Measurements from ENCODE around the gene MAFG.

The MAFG gene

DNA sequence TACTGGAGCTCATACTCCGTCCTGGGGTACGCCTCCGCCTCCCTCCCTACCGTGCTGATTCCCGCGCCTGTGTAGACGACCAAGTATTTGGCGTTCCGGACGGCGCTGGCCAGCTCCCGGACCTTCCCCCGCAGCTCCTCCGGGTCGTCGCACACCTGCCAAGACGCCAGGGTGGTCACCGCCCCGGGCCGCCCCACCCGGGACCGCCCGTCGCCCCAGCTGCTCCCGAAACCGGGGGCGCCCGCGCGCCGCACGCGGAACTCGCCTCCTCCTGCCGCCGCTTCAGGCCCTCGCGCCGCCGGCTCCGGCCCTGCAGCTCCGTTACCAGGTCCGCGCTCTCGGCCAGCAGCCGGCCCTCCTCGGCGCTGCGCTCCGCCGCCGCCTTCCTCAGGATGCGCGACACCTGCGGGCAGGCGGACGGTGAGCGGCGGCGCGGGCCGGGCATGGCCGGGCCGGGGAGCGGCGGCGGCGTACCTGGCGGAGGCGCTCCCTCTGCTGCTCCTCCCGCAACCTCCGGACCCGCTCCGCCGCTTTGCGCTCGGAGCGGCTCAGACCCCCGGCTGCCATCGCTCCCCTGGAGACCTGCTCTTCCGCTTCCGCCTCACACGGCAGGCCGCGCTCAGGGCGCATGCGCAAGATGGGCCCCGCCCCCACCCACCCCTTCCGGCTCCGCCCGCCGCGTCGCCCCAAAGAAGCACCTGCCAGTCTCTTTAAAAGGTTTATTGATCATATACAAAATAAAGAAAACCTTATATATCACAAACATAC lies 9.8 kb downstream of the MAFG start, which contains the start of gene SIRT7:
SIRT7 (minus strand) TSS at position 612 of the 768 bp plus-strand sequence; CDS start at position 567, 45 bp downstream.
- H3K4me3 ChIP-seq (ENCODE audit: low read length), result peak within 1 kb of the TSS; percentile 83
- TF ChIP-seq ZNF274 (IDR thresholded peaks at IDR 0.05; ENCODE audit: low read depth, low read length), result no peak

DNA sequence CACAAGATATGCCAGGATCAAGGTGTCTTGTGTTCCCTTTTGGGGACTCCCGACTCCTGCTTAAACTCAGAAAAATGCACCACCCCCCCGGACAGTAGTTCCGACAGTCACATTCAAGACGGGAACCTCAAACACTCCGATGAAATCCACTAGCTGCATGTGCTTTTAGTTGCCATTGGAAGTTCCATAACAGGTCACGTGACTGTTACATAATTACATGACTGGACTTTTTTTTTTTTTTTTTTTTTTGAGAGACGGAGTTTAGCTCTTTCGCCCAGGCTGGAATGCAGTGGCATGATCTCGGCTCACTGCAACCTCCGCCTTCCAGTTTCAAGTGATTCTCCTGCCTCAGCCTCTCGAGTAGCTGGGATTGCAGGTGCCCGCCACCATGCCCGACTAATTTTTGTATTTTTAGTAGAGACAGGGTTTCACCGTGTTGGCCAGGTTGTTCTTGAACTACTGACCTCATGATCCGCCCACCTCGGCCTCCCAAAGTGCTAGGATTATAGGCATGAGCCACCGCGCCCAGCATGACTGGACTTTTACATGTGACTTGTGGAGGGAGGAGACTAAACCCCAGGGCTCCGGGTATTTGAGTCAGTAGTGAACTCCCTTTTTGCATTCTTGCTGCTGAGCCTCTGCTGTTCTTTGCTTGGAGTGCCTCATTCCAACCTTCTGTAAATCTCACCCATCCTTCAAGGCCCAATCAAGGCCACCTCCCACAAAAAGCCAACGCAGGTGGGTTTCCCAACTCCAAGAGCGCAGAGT lies 11.1 kb downstream of the MAFG start:
- peak overlapping the region; percentile 83; the same call in 1 of the 2 replicates for H3K4me3 ChIP-seq (ENCODE audit: low read length)
- TF ChIP-seq ZNF274 (IDR thresholded peaks at IDR 0.05; ENCODE audit: low read depth, low read length), result no peak

DNA sequence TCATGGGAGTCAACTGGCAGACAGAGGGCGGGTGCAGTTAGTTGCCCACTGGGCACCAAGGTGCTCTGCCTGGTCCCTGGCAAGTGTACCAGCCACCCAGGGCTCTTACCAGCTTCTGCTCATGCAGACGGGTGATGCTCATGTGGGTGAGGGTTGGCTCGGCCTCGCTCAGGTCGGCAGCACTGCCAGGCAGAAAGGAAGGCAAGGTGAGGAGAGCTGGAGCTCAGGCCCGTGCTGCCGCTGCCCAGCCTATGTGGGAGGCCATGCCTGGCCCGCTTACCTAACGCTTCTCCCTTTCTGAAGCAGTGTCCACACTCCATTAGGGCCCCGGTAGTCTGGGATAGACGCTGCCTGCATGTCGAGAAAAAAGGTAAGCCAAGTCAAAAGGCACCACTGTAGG lies 12.2 kb downstream of the MAFG start:
- H3K4me3 ChIP-seq (ENCODE audit: low read length), result no peak overlapping the region
- no peak for TF ChIP-seq ZNF274 (IDR thresholded peaks at IDR 0.05; ENCODE audit: low read depth, low read length)

DNA sequence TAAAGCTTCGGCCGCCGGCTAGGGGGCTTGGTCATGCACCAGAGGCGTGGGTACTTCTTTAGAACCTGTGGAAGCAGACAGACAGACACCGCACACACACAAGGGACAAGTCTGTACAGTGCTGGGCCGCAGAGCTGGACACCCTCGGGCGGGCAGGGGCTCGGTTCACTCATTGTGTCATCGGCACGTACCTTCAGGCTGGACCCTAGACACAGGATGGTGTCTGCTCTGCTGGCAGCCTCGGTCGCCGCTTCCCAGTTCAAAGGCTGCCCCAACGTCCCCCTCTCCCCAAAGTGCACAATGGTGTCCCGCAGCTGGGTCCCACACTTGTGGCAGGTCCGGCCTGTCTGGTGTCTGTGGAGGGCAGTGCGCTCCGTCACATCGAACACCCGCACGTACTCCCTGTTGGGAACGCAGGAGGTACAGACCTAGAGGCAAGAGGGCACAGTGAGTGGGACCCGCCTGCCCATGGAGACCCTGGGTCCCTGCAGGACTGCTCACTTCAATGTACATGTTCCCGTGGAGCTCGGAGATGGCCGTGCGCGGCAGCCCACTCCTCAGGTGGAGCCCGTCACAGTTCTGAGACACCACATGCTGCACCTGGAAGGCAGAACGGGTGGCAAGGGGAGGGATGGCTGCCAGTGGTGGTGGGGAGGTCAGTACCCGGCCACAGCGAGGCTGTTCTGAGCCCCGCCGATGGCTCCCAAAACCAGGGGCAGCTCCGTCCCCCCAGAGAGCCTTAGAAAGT lies 13.3 kb downstream of the MAFG start:
- no peak for TF ChIP-seq ZNF274 (IDR thresholded peaks at IDR 0.05; ENCODE audit: low read depth, low read length)
- H3K4me3 ChIP-seq (ENCODE audit: low read length), result no peak overlapping the region

DNA sequence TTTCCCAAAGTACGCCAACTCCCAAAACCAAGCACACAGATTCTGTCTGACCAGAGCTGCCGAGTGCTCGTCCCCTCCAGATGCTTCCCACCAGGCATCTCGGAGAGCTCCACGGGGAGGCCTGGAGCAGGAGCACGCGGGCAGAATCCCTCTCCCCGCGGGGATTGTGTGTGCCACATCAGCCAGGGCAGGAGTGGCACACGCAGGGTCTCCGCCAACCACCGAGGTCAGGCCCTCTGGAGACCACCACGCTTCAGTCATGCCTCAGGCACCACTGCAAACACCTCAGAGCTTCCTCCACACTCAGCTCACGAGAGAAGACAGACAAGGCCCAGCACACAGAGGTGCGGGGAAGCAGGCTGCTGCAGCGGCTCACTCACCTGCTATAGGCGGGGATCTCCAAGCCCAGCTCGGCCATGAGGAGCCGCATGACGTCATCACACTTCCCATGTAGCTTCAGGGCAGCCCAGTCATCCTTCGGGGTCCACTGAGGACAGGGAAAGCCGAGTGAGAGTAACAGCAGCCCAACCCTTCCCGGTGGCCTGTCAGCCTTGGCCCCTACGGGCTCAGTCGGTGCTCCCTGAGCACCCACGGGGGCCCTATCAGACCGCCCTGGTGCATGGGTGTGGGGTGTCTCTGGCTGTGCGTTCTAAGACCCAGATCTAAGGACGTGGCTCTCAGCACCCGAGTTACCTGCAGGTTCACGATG lies 14.0 kb downstream of the MAFG start:
- TF ChIP-seq ZNF274 (IDR thresholded peaks at IDR 0.05; ENCODE audit: low read depth, low read length), result no peak

DNA sequence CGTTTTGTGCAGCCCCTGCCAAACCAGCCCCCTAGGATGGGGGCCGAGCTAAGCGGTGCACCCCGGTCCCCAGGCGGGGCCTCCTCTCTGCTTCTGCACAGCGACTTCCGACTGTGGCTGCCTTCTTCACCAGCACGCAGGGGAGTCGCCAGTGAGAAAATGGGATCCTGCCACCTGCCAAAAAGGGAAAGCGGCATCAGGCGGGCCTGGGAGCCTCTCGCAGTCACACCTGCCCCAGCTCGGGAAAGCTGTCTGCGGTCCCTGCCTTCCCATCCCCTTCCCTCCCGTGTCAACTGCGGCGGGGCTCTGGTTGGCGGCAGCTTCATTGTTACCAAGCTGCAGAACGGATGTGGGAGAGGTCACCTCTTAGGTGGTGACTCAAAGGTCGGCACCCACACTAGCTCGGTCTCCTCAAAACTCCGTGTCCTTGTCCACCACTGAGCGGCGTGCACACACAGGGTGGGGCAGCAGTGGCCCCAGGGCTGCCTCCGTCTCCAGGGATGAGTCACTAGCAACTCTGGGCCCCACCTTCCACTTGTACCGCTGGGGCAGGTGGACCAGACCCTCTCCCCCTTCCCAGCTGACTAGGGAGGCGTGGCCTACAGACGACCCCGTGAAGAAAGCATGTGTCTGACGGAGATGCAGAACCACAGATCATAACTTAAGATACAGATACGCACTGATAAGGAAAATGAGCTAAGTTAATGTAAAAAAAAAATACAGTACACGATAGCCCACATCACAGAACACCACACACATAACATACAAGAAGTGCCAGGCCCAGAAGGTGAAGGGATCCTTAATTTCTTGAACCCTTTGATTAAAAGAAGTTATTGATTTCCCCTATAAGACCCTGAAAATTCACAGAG lies 14.9 kb downstream of the MAFG start:
- no peak overlapping the region for H3K4me3 ChIP-seq (ENCODE audit: low read length)
- TF ChIP-seq ZNF274 (IDR thresholded peaks at IDR 0.05; ENCODE audit: low read depth, low read length), result no peak

More for the DNA sequence above, 14.0 kb downstream of the MAFG start:
- no peak overlapping the region for H3K4me3 ChIP-seq (ENCODE audit: low read length)

DNA sequence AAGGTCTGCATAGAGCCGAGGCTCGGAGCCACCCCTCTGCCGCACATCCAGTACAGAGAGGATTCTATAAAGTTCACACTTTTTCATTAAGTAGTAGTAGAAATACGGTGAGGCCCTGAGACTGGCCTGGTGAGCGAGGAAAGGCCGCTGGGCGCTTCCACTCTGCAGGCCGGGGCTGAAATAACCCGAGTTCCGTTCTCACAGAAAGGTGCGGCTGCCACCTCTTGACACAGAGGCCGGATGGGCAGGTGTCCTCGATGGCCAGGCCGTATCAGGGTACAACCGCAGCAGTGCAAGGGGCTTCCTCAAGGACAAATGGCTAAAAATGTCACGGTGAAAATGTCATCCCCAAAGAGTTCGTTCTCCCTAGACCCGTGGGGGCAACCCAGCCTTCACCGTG lies 15.6 kb downstream of the MAFG start:
- TF ChIP-seq ZNF274 (IDR thresholded peaks at IDR 0.05; ENCODE audit: low read depth, low read length), result no peak
- no peak overlapping the region for H3K4me3 ChIP-seq (ENCODE audit: low read length)

DNA sequence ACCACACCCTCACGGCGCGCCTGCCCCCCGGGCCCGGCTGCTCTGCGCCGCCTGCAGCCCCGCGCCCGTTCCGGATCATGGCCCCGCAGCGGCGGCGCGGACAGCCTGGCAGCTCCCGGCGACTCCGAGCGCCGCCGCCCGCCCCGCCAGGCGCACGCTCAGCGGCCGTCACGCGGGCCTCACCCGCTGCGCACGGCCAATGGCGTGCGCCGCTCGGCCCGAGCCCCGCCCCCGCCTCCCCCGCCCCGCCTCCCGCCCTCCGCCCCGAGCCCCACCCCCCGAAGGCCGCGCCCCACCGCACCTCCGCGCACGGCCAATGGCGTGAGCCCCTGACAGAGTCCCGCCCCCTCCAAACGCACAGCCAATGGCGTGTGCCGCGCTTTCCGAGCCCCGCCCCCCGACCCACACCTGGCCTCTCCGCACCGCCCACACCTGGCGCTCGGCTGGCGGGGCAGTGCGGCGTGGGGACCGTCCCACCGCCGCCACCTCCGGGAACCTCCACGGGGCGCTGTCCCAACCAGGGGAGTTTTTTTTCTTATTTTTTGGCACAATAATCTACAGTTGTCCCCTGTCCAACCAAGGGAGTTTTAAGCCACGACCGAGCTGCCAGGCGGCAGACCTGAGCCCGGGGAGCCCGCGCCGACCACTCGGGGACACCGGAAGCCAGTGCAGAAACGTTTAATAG lies 16.1 kb downstream of the MAFG start, which contains the start of gene PCYT2:
PCYT2 (minus strand) TSS at position 123 of the 685 bp plus-strand sequence; CDS start at position 79, 44 bp downstream.
- no peak for TF ChIP-seq ZNF274 (IDR thresholded peaks at IDR 0.05; ENCODE audit: low read depth, low read length)
- peak within 1 kb of the TSS; percentile 93 for H3K4me3 ChIP-seq (ENCODE audit: low read length)

DNA sequence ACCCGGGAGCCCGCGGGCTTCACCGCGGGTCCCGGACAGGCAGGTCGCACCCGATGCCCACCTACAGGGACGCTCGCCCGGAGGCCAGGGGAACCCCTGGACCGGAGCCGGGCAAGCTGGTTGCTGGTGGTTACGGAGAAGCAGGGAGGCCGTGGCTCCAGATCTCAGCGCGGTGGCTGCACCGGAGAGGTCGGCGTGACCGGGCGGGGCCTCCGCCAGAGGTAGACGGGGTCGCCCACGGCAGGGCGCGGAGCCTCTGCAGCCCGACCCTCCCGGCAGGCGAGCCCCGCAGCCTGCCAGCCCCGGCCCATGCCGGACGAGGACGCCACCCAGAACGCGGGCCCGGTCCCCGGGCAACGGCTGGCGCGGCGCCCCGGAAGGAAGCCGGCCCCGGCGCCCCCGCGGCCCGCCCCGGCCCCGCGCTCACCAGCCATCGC lies 16.7 kb downstream of the MAFG start:
- peak overlapping the region; percentile 93 for H3K4me3 ChIP-seq (ENCODE audit: low read length)
- no peak for TF ChIP-seq ZNF274 (IDR thresholded peaks at IDR 0.05; ENCODE audit: low read depth, low read length)

DNA sequence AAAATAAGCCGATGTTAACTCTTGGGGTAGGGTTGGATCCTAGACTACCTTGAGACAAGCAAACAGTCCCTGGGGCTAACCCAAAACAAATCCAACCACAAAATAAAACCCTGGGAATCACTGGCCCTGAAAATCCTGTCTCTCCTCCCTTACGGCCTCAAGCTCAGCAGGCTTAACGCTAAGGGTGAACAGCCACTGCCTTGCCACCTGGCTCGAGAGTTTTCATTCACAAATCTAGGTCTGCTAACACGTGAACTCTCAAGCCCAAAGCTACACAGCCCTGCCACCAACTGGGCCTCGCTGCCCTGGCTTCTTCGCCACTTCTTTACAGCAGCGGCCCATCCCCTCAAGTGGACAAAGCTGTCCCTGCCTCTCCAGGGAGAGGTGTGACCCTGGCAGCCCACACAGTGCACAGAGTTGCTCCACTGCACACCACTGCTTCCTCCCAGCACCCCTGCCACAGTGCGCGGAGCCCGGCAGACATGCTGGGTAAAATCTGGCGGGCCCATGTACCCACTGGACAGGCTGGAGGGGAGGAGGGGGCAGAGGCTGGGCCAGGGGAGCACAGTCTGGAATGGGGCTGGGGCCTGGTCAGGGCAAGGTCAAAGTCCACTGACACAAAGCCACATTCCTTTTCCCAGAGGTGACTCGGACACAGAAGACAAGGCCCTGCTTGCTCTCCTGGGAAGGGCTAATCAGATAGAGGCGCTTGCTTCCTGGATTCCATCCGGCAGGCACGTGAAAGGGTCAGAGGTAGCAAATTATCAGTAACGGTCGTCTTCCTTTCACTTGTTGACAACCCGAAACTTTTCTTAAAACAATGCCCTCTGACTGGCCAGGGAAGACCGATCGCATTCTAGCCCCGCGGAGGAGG lies 17.3 kb downstream of the MAFG start:
- TF ChIP-seq ZNF274 (IDR thresholded peaks at IDR 0.05; ENCODE audit: low read depth, low read length), result no peak
- peak overlapping the region; percentile 93 for H3K4me3 ChIP-seq (ENCODE audit: low read length)

DNA sequence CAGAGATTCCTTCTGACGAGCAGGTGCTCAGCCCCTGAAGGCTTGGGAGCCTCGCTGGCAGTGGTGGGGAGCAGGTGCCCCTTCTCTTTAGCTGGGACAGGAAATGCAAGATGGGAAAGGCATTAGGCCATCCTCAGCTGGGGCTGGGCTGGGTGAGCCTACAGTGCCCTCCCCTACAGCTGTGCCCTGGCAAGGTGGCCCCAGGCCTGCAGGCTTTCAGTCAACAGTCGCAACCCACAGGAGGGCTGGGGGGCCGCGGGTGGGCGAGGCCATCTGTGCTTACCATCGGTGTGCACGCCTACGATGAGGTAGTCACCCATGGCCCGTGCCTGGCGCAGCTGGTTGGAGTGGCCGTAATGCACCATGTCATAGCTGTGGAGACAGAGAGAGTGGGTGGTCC lies 18.3 kb downstream of the MAFG start:
- TF ChIP-seq ZNF274 (IDR thresholded peaks at IDR 0.05; ENCODE audit: low read depth, low read length), result no peak
- no peak overlapping the region for H3K4me3 ChIP-seq (ENCODE audit: low read length)
